Fibroblast of lung (primary cell): ENCODE measurements around the gene DET1. TPM values are rescaled to one million over a fixed set of nuclear protein-coding genes. Genes with fewer than 3 reads are reported as not detected.

ENCODE experiments used
- DNase-seq, 2 donors: peaks; one replicate each; pipeline versions ENCODE4 v3.0.0 to v3.0.0-alpha.2; 2010; ENCODE audit warnings: low read depth in 2 of 2
- H2AFZ ChIP-seq: 2 replicates; pipeline ENCODE4 v1.5.1; 2012; ENCODE audit warnings: low read length, control low read depth, inconsistent platforms
- H3K27ac ChIP-seq: 2 replicates; pipeline ENCODE4 v1.5.1; 2011; ENCODE audit warnings: low read length, control low read depth; ENCODE audit not compliant: insufficient read depth
- H3K27me3 ChIP-seq: 2 replicates; pipeline ENCODE4 v1.5.1; 2011; ENCODE audit warnings: mild to moderate bottlenecking, low read length; ENCODE audit not compliant: control insufficient read depth, insufficient read depth
- H3K36me3 ChIP-seq: 2 replicates; pipeline ENCODE4 v1.5.1; 2011; ENCODE audit warnings: low read length; ENCODE audit not compliant: control insufficient read depth, insufficient read depth
- H3K4me1 ChIP-seq: 2 replicates; pipeline ENCODE4 v1.5.1; 2011; ENCODE audit warnings: low read length; ENCODE audit not compliant: control insufficient read depth, insufficient read depth; ENCODE audit errors: extremely low read depth
- H3K4me2 ChIP-seq: 2 replicates; pipeline ENCODE4 v1.5.1; 2011; ENCODE audit warnings: low read length, control low read depth; ENCODE audit not compliant: insufficient read depth; ENCODE audit errors: extremely low read depth
- H3K4me3 ChIP-seq, 4 experiments: fragments of 200-600 bp in 1 of 4; sonication (generic) in 1 of 4; replicated peaks in 1 of 4; 2 replicates each; pipeline ENCODE4 v1.5.1; 2011 to 2016; ENCODE audit warnings: low read length in 4 of 4, low read depth in 3 of 4, mild to moderate bottlenecking in 3 of 4, control low read depth in 2 of 4, inconsistent platforms in 1 of 4, mixed read lengths in 1 of 4; ENCODE audit not compliant: insufficient read depth in 1 of 4; ENCODE audit errors: control extremely low read depth in 1 of 4
- H3K79me2 ChIP-seq: 2 replicates; pipeline ENCODE4 v1.5.1; 2012; ENCODE audit warnings: mild to moderate bottlenecking, low read length, inconsistent platforms; ENCODE audit not compliant: control insufficient read depth, insufficient read depth
- H3K9ac ChIP-seq: 2 replicates; pipeline ENCODE4 v1.5.1; 2011; ENCODE audit warnings: mild to moderate bottlenecking, low read length, control low read depth; ENCODE audit not compliant: insufficient read depth
- H3K9me3 ChIP-seq: 2 replicates; pipeline ENCODE4 v1.5.1; 2012; ENCODE audit warnings: low read depth, low read length; ENCODE audit not compliant: control insufficient read depth, insufficient read depth
- H4K20me1 ChIP-seq: 2 replicates; pipeline ENCODE4 v1.5.1; 2011; ENCODE audit warnings: low read length; ENCODE audit not compliant: control insufficient read depth, insufficient read depth; ENCODE audit errors: extremely low read depth
- CTCF ChIP-seq, 2 donors: IDR thresholded peaks in 1 of 2; conservative IDR thresholded peaks in 1 of 2; 1 replicate in 1 of 2; 2 replicates in 1 of 2; pipeline ENCODE4 v1.5.1; 2011 to 2012; ENCODE audit warnings: low read length in 2 of 2, control low read depth in 1 of 2, inconsistent platforms in 1 of 2, low read depth in 1 of 2, mild to moderate bottlenecking in 1 of 2
- EZH2 ChIP-seq: IDR thresholded peaks from 2 replicates; pipeline ENCODE4 v1.5.1; 2012; ENCODE audit warnings: low read length, control low read depth, mild to moderate bottlenecking; ENCODE audit errors: missing control alignments
- polyA plus RNA-seq, 2 donors: library from polyadenylated mRNA; depleted of rRNA in 1 of 2; stranded (reverse) in 1 of 2; unstranded in 1 of 2; fragments of >200 nt; gene quantifications; 2 replicates each; pipeline ENCODE4 v1.2.1, GENCODE V29; 2011 to 2012; ENCODE audit warnings: missing spikeins in 1 of 2
- total RNA-seq: library from RNA; depleted of rRNA; stranded (reverse); fragments of >200 nt; gene quantifications from 2 replicates; pipeline ENCODE4 v1.2.1, GENCODE V29; 2014

The DET1 gene
- total and polyA plus RNA-seq, 2 donors (not counting 1 experiment from before 2014, with no cell fraction given) = 6.4 to 8.9 TPM

- Histone ChIP-seq H3K27ac (peak overlapping the region; percentile 96), H3K79me2 (peaks cover 25% of the 10 kb centered on the region), H3K36me3 (peaks cover 4% of the 10 kb centered on the region), H2AFZ (peak overlapping the region; percentile 86), H4K20me1 (no peaks in the 10 kb centered on the region), H3K9me3 (no peaks in the 10 kb centered on the region), H3K4me1 (peaks cover 10% of the 10 kb centered on the region), H3K4me3 (peak overlapping the region; percentile 82 to 100 (median 96)), H3K9ac (peak overlapping the region; percentile 89), H3K27me3 (no peaks in the 10 kb centered on the region), H3K4me2 (peak overlapping the region; percentile 84)
- DNase-seq = peak in 1 of 2 donors; percentile 29
- TF ChIP-seq EZH2 (no peak), CTCF (conservative IDR thresholded peaks at IDR 0.05 in 1 of 2, IDR thresholded peaks at IDR 0.05 in 1 of 2; ENCODE audit: low read depth in 1 of 2, low read length in 2 of 2) (peak; percentile 35 to 40)
These were observed 78.4 kb downstream of the DET1 start for GRCh38 chr15:88467935-88468528.

GRCh38 chr15:88467073-88467934, 79.2 kb downstream of the DET1 start, which contains the start of the genes MRPL46 and MRPS11:
Gene MRPL46, minus strand, starts transcription at chr15:88467388. Its CDS starts 11 bp downstream, at chr15:88467377.
Gene MRPS11, plus strand, starts transcription at chr15:88467708. Its CDS starts 10 bp downstream, at chr15:88467718.
- Histone ChIP-seq H3K4me2 (peak within 1 kb of the TSS; percentile 91), H3K27me3 (no peaks in the 10 kb centered on the region), H3K4me3 (peak within 1 kb of the TSS; percentile 82 to 100 (median 96)), H4K20me1 (no peaks in the 10 kb centered on the region), H3K4me1 (peaks cover 10% of the 10 kb centered on the region), H3K27ac (peak within 1 kb of the TSS; percentile 96), H3K79me2 (peaks cover 25% of the 10 kb centered on the region), H3K9ac (peak within 1 kb of the TSS; percentile 89), H2AFZ (peak within 1 kb of the TSS; percentile 94), H3K9me3 (no peaks in the 10 kb centered on the region), H3K36me3 (peaks cover 4% of the 10 kb centered on the region)
- peak; percentile 82 to 91 for DNase-seq
- no peak for TF ChIP-seq EZH2
- no peak for TF ChIP-seq CTCF (conservative IDR thresholded peaks at IDR 0.05 in 1 of 2, IDR thresholded peaks at IDR 0.05 in 1 of 2; ENCODE audit: low read depth in 1 of 2, low read length in 2 of 2)

DNA sequence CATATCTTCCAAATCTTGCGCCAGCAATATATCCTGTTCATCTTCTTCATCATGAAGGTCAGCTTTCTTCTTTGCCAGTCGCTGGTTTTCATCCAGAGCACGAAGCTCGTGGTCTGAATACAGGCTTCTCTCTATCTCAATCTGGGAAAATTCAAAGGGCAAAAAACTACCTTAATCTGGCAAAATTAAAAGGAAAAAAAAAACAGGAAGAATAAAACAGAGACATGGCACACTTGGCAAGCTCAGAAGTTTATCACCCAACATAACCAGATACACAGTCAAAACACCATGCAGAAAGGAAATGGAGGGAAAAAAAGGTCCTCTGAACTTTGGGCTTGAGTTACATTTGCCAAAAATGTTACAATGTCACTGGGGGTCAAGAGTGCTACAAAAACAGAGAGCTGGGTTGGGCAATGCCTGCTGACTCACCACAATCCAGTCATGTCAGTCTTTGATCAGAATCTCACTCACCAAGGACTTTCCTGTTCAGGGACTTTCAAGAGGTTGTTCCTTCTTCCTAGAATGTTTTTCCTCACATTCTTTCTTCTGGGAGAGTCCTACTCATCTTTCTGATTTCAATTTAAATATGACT, 80.8 kb downstream of the DET1 start:
- no peak for TF ChIP-seq EZH2
- TF ChIP-seq CTCF (conservative IDR thresholded peaks at IDR 0.05 in 1 of 2, IDR thresholded peaks at IDR 0.05 in 1 of 2; ENCODE audit: low read depth in 1 of 2, low read length in 2 of 2) = no peak
- Histone ChIP-seq H3K9me3 (no peaks in the 10 kb centered on the region), H3K9ac (no peak overlapping the region), H3K79me2 (peaks cover 25% of the 10 kb centered on the region), H3K4me2 (peak overlapping the region; percentile 91), H3K4me1 (peaks cover 10% of the 10 kb centered on the region), H3K36me3 (peaks cover 3% of the 10 kb centered on the region), H3K27ac (no peak overlapping the region), H3K27me3 (no peaks in the 10 kb centered on the region), H2AFZ (no peak overlapping the region), H4K20me1 (no peaks in the 10 kb centered on the region), H3K4me3 (peak overlapping the region in 2 of 4 experiments; percentile 82 to 100)
- DNase-seq = peak; percentile 29 to 69
